Endothelial cell (in vitro differentiated cells): Measurements from ENCODE around the gene TBL1X. TPM values are rescaled to one million over a fixed set of nuclear protein-coding genes. Genes with fewer than 3 reads are reported as not detected.

ENCODE experiments used
- DNase-seq: peaks from one replicate; pipeline ENCODE4 v3.0.0; 2021; ENCODE audit warnings: low spot score
- H3K27ac Mint-ChIP-seq: one replicate; pipeline ENCODE4 v1.8.0; 2021; ENCODE audit warnings: mixed read lengths, inconsistent platforms; ENCODE audit not compliant: unreplicated experiment
- H3K27me3 Mint-ChIP-seq: one replicate; pipeline ENCODE4 v1.8.0; 2021; ENCODE audit warnings: mild to moderate bottlenecking, moderate library complexity, mixed read lengths, inconsistent platforms; ENCODE audit not compliant: unreplicated experiment
- H3K36me3 Mint-ChIP-seq: one replicate; pipeline ENCODE4 v1.8.0; 2021; ENCODE audit warnings: mild to moderate bottlenecking, low read depth, mixed read lengths, inconsistent platforms; ENCODE audit not compliant: unreplicated experiment
- H3K4me1 Mint-ChIP-seq: one replicate; pipeline ENCODE4 v1.8.0; 2021; ENCODE audit warnings: mild to moderate bottlenecking, mixed read lengths, inconsistent platforms; ENCODE audit not compliant: unreplicated experiment
- H3K4me3 Mint-ChIP-seq: one replicate; pipeline ENCODE4 v1.8.0; 2021; ENCODE audit warnings: mild to moderate bottlenecking, mixed read lengths, inconsistent platforms; ENCODE audit not compliant: unreplicated experiment
- H3K9me3 Mint-ChIP-seq: one replicate; pipeline ENCODE4 v1.8.0; 2021; ENCODE audit warnings: mixed read lengths, inconsistent platforms; ENCODE audit not compliant: unreplicated experiment
- CTCF ChIP-seq: fragments of 200-600 bp; sonication (generic); IDR thresholded peaks from one replicate; pipeline ENCODE4 v1.5.0; 2021; ENCODE audit warnings: antibody characterized with exemption; ENCODE audit not compliant: unreplicated experiment
- total RNA-seq: library from RNA; stranded (reverse); fragmentation: NEBNext Ultra II Directional; extraction: Animal tissue kit (Norgen Biotek cat#: 25700); gene quantifications from one replicate; pipeline ENCODE4 v1.2.1, GENCODE V29; 2021; ENCODE audit not compliant: unreplicated experiment

The TBL1X gene
- total RNA-seq, 1 donor from 2014 or later: 19.4 TPM

- H3K27me3 Mint-ChIP-seq: peaks cover 3% of the 10 kb centered on the region
- no peak overlapping the region for H3K4me3 Mint-ChIP-seq
- TF ChIP-seq CTCF: no peak
- peaks cover 3% of the 10 kb centered on the region for H3K36me3 Mint-ChIP-seq
- no peak overlapping the region for H3K27ac Mint-ChIP-seq
- no peaks in the 10 kb centered on the region for H3K4me1 Mint-ChIP-seq
- no peak for DNase-seq
- no peaks in the 10 kb centered on the region for H3K9me3 Mint-ChIP-seq
These were observed 12.1 kb downstream of the TBL1X start for GRCh38 chrX:9476810-9477575.

- Mint-ChIP-seq H3K9me3 (no peaks in the 10 kb centered on the region), H3K27ac (no peak overlapping the region), H3K4me1 (no peaks in the 10 kb centered on the region), H3K36me3 (peaks cover 3% of the 10 kb centered on the region), H3K4me3 (no peak overlapping the region), H3K27me3 (peaks cover 1% of the 10 kb centered on the region)
- TF ChIP-seq CTCF: no peak
- no peak for DNase-seq
These were observed 17.6 kb downstream of the TBL1X start for GRCh38 chrX:9482408-9482807.

- no peaks in the 10 kb centered on the region for H3K9me3 Mint-ChIP-seq
- H3K27ac Mint-ChIP-seq: no peak overlapping the region
- no peak overlapping the region for H3K4me3 Mint-ChIP-seq
- H3K36me3 Mint-ChIP-seq: peaks cover 3% of the 10 kb centered on the region
- no peaks in the 10 kb centered on the region for H3K4me1 Mint-ChIP-seq
- peaks cover 1% of the 10 kb centered on the region for H3K27me3 Mint-ChIP-seq
- TF ChIP-seq CTCF: no peak
- DNase-seq: no peak
These were observed 18.0 kb downstream of the TBL1X start for GRCh38 chrX:9482837-9483236.

- H3K4me1 Mint-ChIP-seq: no peaks in the 10 kb centered on the region
- peaks cover 3% of the 10 kb centered on the region for H3K36me3 Mint-ChIP-seq
- H3K4me3 Mint-ChIP-seq: no peak overlapping the region
- TF ChIP-seq CTCF: no peak
- no peaks in the 10 kb centered on the region for H3K9me3 Mint-ChIP-seq
- no peak overlapping the region for H3K27ac Mint-ChIP-seq
- no peak for DNase-seq
- peaks cover 1% of the 10 kb centered on the region for H3K27me3 Mint-ChIP-seq
These were observed 18.5 kb downstream of the TBL1X start for GRCh38 chrX:9483376-9483775.

- no peaks in the 10 kb centered on the region for H3K9me3 Mint-ChIP-seq
- no peak overlapping the region for H3K4me3 Mint-ChIP-seq
- no peak for TF ChIP-seq CTCF
- no peak overlapping the region for H3K27ac Mint-ChIP-seq
- DNase-seq: no peak
- no peaks in the 10 kb centered on the region for H3K4me1 Mint-ChIP-seq
- H3K27me3 Mint-ChIP-seq: no peaks in the 10 kb centered on the region
- H3K36me3 Mint-ChIP-seq: no peaks in the 10 kb centered on the region
These were observed 22.0 kb downstream of the TBL1X start for GRCh38 chrX:9486786-9487387.
